Endothelial cell of umbilical vein (primary cell): ENCODE results near the gene DOK1. TPM values are rescaled to one million over a fixed set of nuclear protein-coding genes. Genes with fewer than 3 reads are reported as not detected.

ENCODE experiments used
- BruUV-seq: library from RNA; stranded (reverse); fragments of 400-500 nt; replicated peaks from 2 replicates; lab custom pipeline; 2021; lab: Mats Ljungman, UMichigan
- CTCF ChIA-PET: fragments of 300-600, 350-600 bp; sonication (Branson Sonifier 250); formaldehyde crosslinking; loops from one replicate; lab custom pipeline; 2021; ENCODE audit warnings: antibody characterized with exemption, inconsistent platforms; lab: Charles Lee
- POLR2A ChIA-PET: fragments of 300-600, 350-600 bp; sonication (Branson Sonifier 250); formaldehyde crosslinking; loops from one replicate; lab custom pipeline; 2021; ENCODE audit warnings: antibody characterized with exemption, inconsistent platforms; lab: Charles Lee
- DNase-seq: peaks from one replicate; pipeline ENCODE4 v3.0.0-alpha.2; 2011; ENCODE audit warnings: low read depth, low spot score
- FAIRE-seq: peaks from 2 replicates; lab custom pipeline; 2011; peaks lifted over from hg19 to GRCh38; lab: Jason Lieb, UNC
- H2AFZ ChIP-seq: 2 replicates; pipeline ENCODE4 v1.6.0; 2012; ENCODE audit warnings: low read depth, low read length, control low read depth, inconsistent platforms
- H3K27ac ChIP-seq: 2 replicates; pipeline ENCODE4 v1.5.1; 2011; ENCODE audit warnings: low read depth, mild to moderate bottlenecking, control low read depth, low read length, moderate library complexity; ENCODE audit not compliant: insufficient read depth
- H3K27me3 ChIP-seq, 2 experiments: 2 replicates each; pipeline versions ENCODE4 v1.6.0 to v1.6.1; 2011; ENCODE audit warnings: low read length in 2 of 2, mixed read lengths in 1 of 2; ENCODE audit not compliant: control insufficient read depth in 2 of 2, insufficient read depth in 2 of 2
- H3K36me3 ChIP-seq, 2 experiments: 2 replicates in 1 of 2; 3 replicates in 1 of 2; pipeline ENCODE4 v1.5.1; 2011; ENCODE audit warnings: low read length in 2 of 2, mild to moderate bottlenecking in 1 of 2, moderate library complexity in 1 of 2; ENCODE audit not compliant: control insufficient read depth in 2 of 2, insufficient read depth in 2 of 2; ENCODE audit errors: extremely low read depth in 1 of 2
- H3K4me1 ChIP-seq: 3 replicates; pipeline ENCODE4 v1.5.1; 2011; ENCODE audit warnings: mild to moderate bottlenecking, low read length; ENCODE audit not compliant: control insufficient read depth, insufficient read depth; ENCODE audit errors: extremely low read depth
- H3K4me2 ChIP-seq: 2 replicates; pipeline ENCODE4 v1.6.1; 2011; ENCODE audit warnings: low read length, control low read depth, mixed read lengths; ENCODE audit not compliant: insufficient read depth
- H3K4me3 ChIP-seq, 3 experiments: fragments of 200-600 bp in 1 of 3; sonication (generic), shearing (Covaris generic) in 1 of 3; replicated peaks in 1 of 3; 2 replicates each; pipeline ENCODE4 v1.5.1; 2011 to 2016; ENCODE audit warnings: control low read depth in 3 of 3, low read length in 3 of 3, mild to moderate bottlenecking in 2 of 3, inconsistent platforms in 1 of 3, low read depth in 1 of 3, moderate library complexity in 1 of 3; ENCODE audit not compliant: insufficient read depth in 1 of 3
- H3K79me2 ChIP-seq: 2 replicates; pipeline ENCODE4 v1.6.0; 2012; ENCODE audit warnings: low read length, inconsistent platforms; ENCODE audit not compliant: control insufficient read depth, insufficient read depth
- H3K9ac ChIP-seq: replicated peaks from 2 replicates; pipeline ENCODE3; 2011; ENCODE audit warnings: low read length, control low read depth; ENCODE audit not compliant: insufficient read depth; ENCODE audit errors: extremely low read depth
- H3K9me1 ChIP-seq: replicated peaks from 3 replicates; pipeline ENCODE4 v1.6.0; 2011; ENCODE audit warnings: mild to moderate bottlenecking, low read length; ENCODE audit not compliant: control insufficient read depth, insufficient read depth; ENCODE audit errors: extremely low read depth
- H3K9me3 ChIP-seq: replicated peaks from 2 replicates; pipeline ENCODE4 v1.5.1; 2012; ENCODE audit warnings: low read length, inconsistent platforms; ENCODE audit not compliant: control insufficient read depth, insufficient read depth
- H4K20me1 ChIP-seq: replicated peaks from 2 replicates; pipeline ENCODE3; 2011; ENCODE audit warnings: mild to moderate bottlenecking, low read length; ENCODE audit not compliant: control insufficient read depth, insufficient read depth; ENCODE audit errors: extremely low read depth
- CTCF ChIP-seq, 2 donors: IDR thresholded peaks; 1 replicate in 1 of 2; 2 replicates in 1 of 2; pipeline ENCODE4 v1.5.1; 2011; ENCODE audit warnings: low read length in 2 of 2, mild to moderate bottlenecking in 2 of 2, moderate library complexity in 2 of 2, control low read depth in 1 of 2, inconsistent platforms in 1 of 2, low read depth in 1 of 2; ENCODE audit not compliant: insufficient read depth in 1 of 2; ENCODE audit errors: extremely low read depth in 1 of 2
- EZH2 ChIP-seq: IDR thresholded peaks from 2 replicates; pipeline ENCODE4 v1.6.1; 2012; ENCODE audit warnings: borderline replicate concordance, low read depth, mild to moderate bottlenecking, moderate library complexity, low read length, inconsistent platforms; ENCODE audit not compliant: severe bottlenecking
- FOS ChIP-seq: IDR thresholded peaks from 2 replicates; pipeline ENCODE4 v1.6.1; 2011; ENCODE audit warnings: mild to moderate bottlenecking, low read length, moderate library complexity, borderline replicate concordance; ENCODE audit not compliant: insufficient read depth
- GATA2 ChIP-seq: IDR thresholded peaks from 2 replicates; pipeline ENCODE4 v1.7.0; 2011; ENCODE audit warnings: low read depth, mild to moderate bottlenecking, moderate library complexity, mixed read lengths, low read length; ENCODE audit not compliant: insufficient read length, insufficient read depth
- JUN ChIP-seq: IDR thresholded peaks from 2 replicates; pipeline ENCODE4 v1.6.1; 2011; ENCODE audit warnings: borderline replicate concordance, low read depth; ENCODE audit not compliant: insufficient read length, insufficient read depth
- MAX ChIP-seq: IDR thresholded peaks from 2 replicates; pipeline ENCODE4 v1.6.1; 2011; ENCODE audit not compliant: insufficient read depth, insufficient read length
- MYC ChIP-seq: IDR thresholded peaks from one replicate; pipeline ENCODE4 v1.6.1; 2011; ENCODE audit warnings: mild to moderate bottlenecking, low read depth, low read length
- POLR2A ChIP-seq: IDR thresholded peaks from 2 replicates; pipeline ENCODE4 v1.6.1; 2012; ENCODE audit warnings: low read depth, mild to moderate bottlenecking, control low read depth, low read length
- POLR2AphosphoS5 ChIP-seq: IDR thresholded peaks from 2 replicates; pipeline ENCODE4 v1.6.1; 2012; ENCODE audit warnings: low read depth, mild to moderate bottlenecking, control low read depth, low read length, moderate library complexity; ENCODE audit not compliant: insufficient read depth
- dilution Hi-C: fragments of 300-500 bp; cut with MboI; formaldehyde crosslinking; loops from one replicate; pipeline ENCODE4 v1.15.0; 2019; ENCODE audit warnings: low sequenced_read_pairs; ENCODE audit not compliant: extremely low pct_ligation_motif_present
- intact Hi-C: fragments of 100-400 bp; cut with micrococcal nuclease; formaldehyde crosslinking; loops from one replicate; pipeline ENCODE4 v1.10.0; 2022
- polyA plus RNA-seq, 4 experiments: library from polyadenylated mRNA; depleted of rRNA in 3 of 4; stranded (reverse) in 3 of 4; unstranded in 1 of 4; fragments of >200 nt; gene quantifications; 2 replicates each; pipeline versions ENCODE4 v1.2.1 to v1.2.3, GENCODE V29; 2011 to 2012; ENCODE audit warnings: missing spikeins in 1 of 4
- total RNA-seq: library from RNA; stranded (reverse); gene quantifications from 2 replicates; pipeline ENCODE4 v1.2.3, GENCODE V29; 2021

Gene DOK1
- total and polyA plus RNA-seq, 2 donors (not counting 3 experiments of a cell fraction or from before 2014, with no cell fraction given) = 10.4 to 12.7 TPM

DNA sequence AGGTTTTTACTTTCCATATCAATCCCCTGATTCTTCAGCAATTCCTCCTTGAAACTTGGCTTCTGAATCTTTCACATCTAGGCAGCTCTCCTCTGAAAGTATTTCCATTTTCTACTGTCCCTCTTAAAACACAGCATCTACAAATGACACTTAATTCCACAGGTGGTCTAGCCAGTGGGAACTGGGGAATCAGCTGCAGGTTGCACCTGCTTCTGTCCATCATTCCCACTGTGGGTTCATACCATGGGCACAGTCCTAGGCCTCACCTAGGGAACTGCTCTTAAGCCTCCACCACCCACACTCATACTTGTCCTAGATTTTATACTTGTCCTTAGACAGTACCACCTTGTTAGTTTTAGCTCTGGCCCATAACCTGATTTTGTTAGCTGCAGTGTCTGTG, 3.0 kb upstream of the DOK1 start:
- no peaks in the 10 kb centered on the region for H3K9me3 ChIP-seq
- dilution Hi-C loops = no loop called here

More for the DNA sequence above, 3.0 kb upstream of the DOK1 start:
- BruUV-seq = no TSS peak
- no peak overlapping the region for H3K4me2 ChIP-seq
- POLR2A ChIA-PET = no interaction called here
- no peaks in the 10 kb centered on the region for H4K20me1 ChIP-seq
- H3K79me2 ChIP-seq = no peaks in the 10 kb centered on the region
- no peak for TF ChIP-seq EZH2
- TF ChIP-seq POLR2AphosphoS5 = no peak
- TF ChIP-seq JUN = no peak
- no peak for TF ChIP-seq CTCF (IDR thresholded peaks at IDR 0.05; ENCODE audit: extremely low read depth in 1 of 2, insufficient read depth in 1 of 2, low read depth in 1 of 2, low read length in 2 of 2)
- no peak for TF ChIP-seq POLR2A
- no peak for TF ChIP-seq MYC
- TF ChIP-seq FOS = no peak
- TF ChIP-seq MAX = no peak
- TF ChIP-seq GATA2 = no peak
- H3K9me1 ChIP-seq = no peaks in the 10 kb centered on the region
- intact Hi-C loops = no loop called here
- peaks cover 0 to under 1% of the 10 kb centered on the region in 2 experiments for H3K36me3 ChIP-seq
- H2AFZ ChIP-seq = no peak overlapping the region
- no peak overlapping the region for H3K9ac ChIP-seq
- CTCF ChIA-PET = interaction anchor here (1.0 kb wide), 1 partner anchor 19 kb away, joined by 3 read pairs; no protein-coding TSS in a partner anchor
- H3K27me3 ChIP-seq = peaks cover 8 to 9% of the 10 kb centered on the region in 2 experiments
- no peak for FAIRE-seq
- no peak overlapping the region for H3K27ac ChIP-seq
- DNase-seq = no peak
- no peak overlapping the region for H3K4me3 ChIP-seq
- peaks cover 17% of the 10 kb centered on the region for H3K4me1 ChIP-seq
